SK-N-SH (cell line): ENCODE measurements around the gene DLG2. TPM values are rescaled to one million over a fixed set of nuclear protein-coding genes. Genes with fewer than 3 reads are reported as not detected.

Source experiments
- CTCF ChIA-PET: fragments of 300-600, 350-600 bp; formaldehyde crosslinking; extraction: SDS; loops from one replicate; lab custom pipeline; 2021; lab: Yijun Ruan, JAX
- POLR2A ChIA-PET: fragments of 350-600 bp; sonication (Branson Sonifier 250); formaldehyde crosslinking; extraction: SDS; loops from one replicate; lab custom pipeline; 2020; ENCODE audit warnings: antibody characterized with exemption, inconsistent platforms; lab: Yijun Ruan, JAX
- DNase-seq: peaks from one replicate; pipeline ENCODE4 v3.0.0; 2012
- H2AFZ ChIP-seq: fragments of 200-600 bp; sonication (generic); 2 replicates; pipeline ENCODE4 v1.8.1; 2016; ENCODE audit warnings: antibody characterized with exemption, mild to moderate bottlenecking, low read depth
- H3F3A ChIP-seq: fragments of 200-600 bp; sonication (generic); replicated peaks from 2 replicates; pipeline ENCODE3; 2016; ENCODE audit warnings: antibody characterized with exemption, mild to moderate bottlenecking; ENCODE audit not compliant: insufficient read depth
- H3K27ac ChIP-seq, 2 experiments: fragments of 200-500 bp in 1 of 2; fragments of 200-600 bp in 1 of 2; sonication (Bioruptor generic) in 1 of 2; sonication (generic), shearing (Covaris generic) in 1 of 2; 2 replicates each; pipeline versions ENCODE4 v1.5.1 to v1.6.1; 2014 to 2016; ENCODE audit warnings: low read depth in 2 of 2, inconsistent platforms in 1 of 2, low read length in 1 of 2, mild to moderate bottlenecking in 1 of 2, mixed read lengths in 1 of 2
- H3K27me3 ChIP-seq: fragments of 200-600 bp; sonication (generic), shearing (Covaris generic); 2 replicates; pipeline ENCODE4 v1.6.1; 2016; ENCODE audit warnings: mixed run types; ENCODE audit not compliant: insufficient read depth
- H3K36me3 ChIP-seq, 2 experiments: fragments of 200-500 bp in 1 of 2; fragments of 200-600 bp in 1 of 2; sonication (Bioruptor generic) in 1 of 2; sonication (generic) in 1 of 2; replicated peaks in 1 of 2; 2 replicates each; pipeline versions ENCODE3 to v1.5.1; 2014 to 2016; ENCODE audit warnings: low read length in 1 of 2, mild to moderate bottlenecking in 1 of 2; ENCODE audit not compliant: insufficient read depth in 2 of 2, control insufficient read depth in 1 of 2
- H3K4me1 ChIP-seq, 2 experiments: fragments of 200-500 bp in 1 of 2; fragments of 200-600 bp in 1 of 2; sonication (Bioruptor generic) in 1 of 2; sonication (generic), shearing (Covaris generic) in 1 of 2; 2 replicates each; pipeline versions ENCODE4 v1.5.1 to v1.6.1; 2014 to 2016; ENCODE audit warnings: low read depth in 1 of 2, low read length in 1 of 2, mixed run types in 1 of 2; ENCODE audit not compliant: insufficient read depth in 2 of 2, control insufficient read depth in 1 of 2
- H3K4me2 ChIP-seq: fragments of 200-600 bp; sonication (generic), shearing (Covaris generic); 2 replicates; pipeline ENCODE4 v1.6.1; 2017; ENCODE audit warnings: mixed run types
- H3K4me3 ChIP-seq, 2 experiments: fragments of 200-500 bp in 1 of 2; fragments of 200-600 bp in 1 of 2; sonication (Bioruptor generic) in 1 of 2; sonication (generic), shearing (Covaris generic) in 1 of 2; 2 replicates each; pipeline versions ENCODE4 v1.5.1 to v1.8.1; 2014 to 2016; ENCODE audit warnings: low read depth in 2 of 2, inconsistent platforms in 1 of 2, low read length in 1 of 2, mild to moderate bottlenecking in 1 of 2, mixed read lengths in 1 of 2, moderate library complexity in 1 of 2
- H3K79me2 ChIP-seq: fragments of 200-600 bp; sonication (generic); 2 replicates; pipeline ENCODE4 v1.8.1; 2017; ENCODE audit warnings: mild to moderate bottlenecking; ENCODE audit not compliant: insufficient read depth
- H3K9ac ChIP-seq: fragments of 200-600 bp; sonication (generic); 2 replicates; pipeline ENCODE4 v1.6.1; 2017; ENCODE audit warnings: mixed run types
- H3K9me2 ChIP-seq: fragments of 200-600 bp; sonication (generic); 2 replicates; pipeline ENCODE4 v1.6.1; 2017; ENCODE audit warnings: mixed run types
- H3K9me3 ChIP-seq: fragments of 200-600 bp; sonication (generic); 2 replicates; pipeline ENCODE4 v1.6.1; 2017; ENCODE audit warnings: mixed run types, mild to moderate bottlenecking, moderate library complexity
- H4K20me1 ChIP-seq: fragments of 200-600 bp; sonication (generic); 2 replicates; pipeline ENCODE4 v1.6.1; 2017; ENCODE audit warnings: mild to moderate bottlenecking, mixed run types; ENCODE audit not compliant: insufficient read depth
- CHD2 ChIP-seq: fragments of 150-350 bp; IDR thresholded peaks from 2 replicates; pipeline ENCODE4 v1.6.1; 2018; ENCODE audit warnings: low read length; ENCODE audit not compliant: partially characterized antibody
- ELF1 ChIP-seq: IDR thresholded peaks from 2 replicates; pipeline ENCODE4 v1.4.0; 2012
- EP300 ChIP-seq, 2 experiments: IDR thresholded peaks; 2 replicates each; pipeline versions ENCODE4 v1.4.0 to v1.6.1; 2012; ENCODE audit warnings: borderline replicate concordance in 1 of 2, low read depth in 1 of 2, low read length in 1 of 2
- FOXJ3 ChIP-seq: sonication (generic); formaldehyde crosslinking; IDR thresholded peaks from 2 replicates; pipeline ENCODE4 v1.5.1; 2020; ENCODE audit warnings: mild to moderate bottlenecking, missing genetic modification reagents
- FOXM1 ChIP-seq: IDR thresholded peaks from 2 replicates; pipeline ENCODE4 v1.4.0; 2012; ENCODE audit warnings: low read depth, mild to moderate bottlenecking
- GATA2 ChIP-seq: sonication (generic); formaldehyde crosslinking; IDR thresholded peaks from 2 replicates; pipeline ENCODE4 v1.5.0; 2020; ENCODE audit warnings: mild to moderate bottlenecking, missing genetic modification reagents
- MEF2A ChIP-seq: IDR thresholded peaks from 2 replicates; pipeline ENCODE4 v1.4.0; 2012; ENCODE audit warnings: low read depth, borderline replicate concordance
- MXI1 ChIP-seq: IDR thresholded peaks from 2 replicates; pipeline ENCODE4 v1.6.1; 2012; ENCODE audit warnings: mild to moderate bottlenecking, low read depth, low read length, improper control_type of control experiment
- NFIC ChIP-seq: IDR thresholded peaks from 2 replicates; pipeline ENCODE4 v1.4.0; 2012; ENCODE audit warnings: borderline replicate concordance
- POLR2AphosphoS5 ChIP-seq: IDR thresholded peaks from 2 replicates; pipeline ENCODE4 v1.6.1; 2012; ENCODE audit warnings: low read depth, low read length
- RXRA ChIP-seq: IDR thresholded peaks from 2 replicates; pipeline ENCODE4 v1.4.0; 2012; ENCODE audit warnings: low read depth, mild to moderate bottlenecking, borderline replicate concordance
- SIN3A ChIP-seq: IDR thresholded peaks from 2 replicates; pipeline ENCODE4 v1.6.1; 2012; ENCODE audit warnings: low read depth, mild to moderate bottlenecking, low read length, moderate library complexity, borderline replicate concordance
- SMC3 ChIP-seq: IDR thresholded peaks from 2 replicates; pipeline ENCODE4 v1.6.1; 2012; ENCODE audit warnings: low read depth, low read length, improper control_type of control experiment
- TAF1 ChIP-seq: IDR thresholded peaks from 2 replicates; pipeline ENCODE4 v1.6.1; 2012; ENCODE audit warnings: low read depth, mild to moderate bottlenecking, low read length, moderate library complexity, borderline replicate concordance
- WGBS: methylation state at CpG from one replicate; pipeline ENCODE4 v1.1.6; 2017; ENCODE audit warnings: low lambda C conversion rate; 5-methylcytosine and 5-hydroxymethylcytosine counted together
- polyA plus RNA-seq, 3 experiments: library from polyadenylated mRNA; depleted of rRNA; stranded (reverse); fragments of >200 nt; gene quantifications; 2 replicates each; pipeline ENCODE4 v1.2.3, GENCODE V29; 2012
- TF ChIP-seq, protein P1 (sequence below): IDR thresholded peaks from 2 replicates; pipeline ENCODE4 v1.4.0; 2012; ENCODE audit warnings: low read depth
- TF ChIP-seq, protein P2 (sequence below): IDR thresholded peaks from 2 replicates; pipeline ENCODE4 v1.6.1; 2012; ENCODE audit warnings: mild to moderate bottlenecking, low read depth, low read length, moderate library complexity
- TF ChIP-seq, protein P3 (sequence below): IDR thresholded peaks from 2 replicates; pipeline ENCODE4 v1.4.0; 2012; ENCODE audit warnings: low read depth, borderline replicate concordance
- TF ChIP-seq, protein P4 (sequence below): IDR thresholded peaks from 2 replicates; pipeline ENCODE4 v1.4.0; 2012; ENCODE audit warnings: low read depth, borderline replicate concordance
- TF ChIP-seq, protein P5 (sequence below): fragments of 150-350 bp; IDR thresholded peaks from 2 replicates; pipeline ENCODE4 v1.6.1; 2017; ENCODE audit warnings: antibody characterized with exemption, low read length, low read depth, borderline replicate concordance

The DLG2 gene
- polyA plus RNA-seq, 1 of the 3 experiments (the other 2 are of a cell fraction) = 0.21 TPM

DNA sequence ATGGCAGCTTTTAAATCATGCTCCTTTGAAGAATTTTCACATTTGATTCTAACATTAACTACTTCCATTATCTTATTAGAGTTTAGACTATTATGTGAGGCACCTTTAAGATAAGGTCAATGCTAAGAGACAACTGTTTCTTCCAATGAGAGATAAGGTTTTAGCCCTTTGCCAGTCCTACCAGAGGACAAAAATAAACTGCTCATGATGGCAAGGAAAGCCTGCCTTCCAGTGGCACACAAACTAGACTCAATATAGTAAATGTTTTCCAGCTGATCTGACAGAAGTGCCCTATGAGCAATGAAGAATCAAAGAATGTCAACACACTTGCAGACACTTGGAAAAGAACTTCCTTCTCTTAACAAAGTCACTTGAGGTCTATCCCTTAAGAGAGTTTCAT lies 1188.6 kb downstream of the DLG2 start:
- no peaks in the 10 kb centered on the region for H3K79me2 ChIP-seq
- POLR2A ChIA-PET = no interaction called here
- CTCF ChIA-PET = no interaction called here

DNA sequence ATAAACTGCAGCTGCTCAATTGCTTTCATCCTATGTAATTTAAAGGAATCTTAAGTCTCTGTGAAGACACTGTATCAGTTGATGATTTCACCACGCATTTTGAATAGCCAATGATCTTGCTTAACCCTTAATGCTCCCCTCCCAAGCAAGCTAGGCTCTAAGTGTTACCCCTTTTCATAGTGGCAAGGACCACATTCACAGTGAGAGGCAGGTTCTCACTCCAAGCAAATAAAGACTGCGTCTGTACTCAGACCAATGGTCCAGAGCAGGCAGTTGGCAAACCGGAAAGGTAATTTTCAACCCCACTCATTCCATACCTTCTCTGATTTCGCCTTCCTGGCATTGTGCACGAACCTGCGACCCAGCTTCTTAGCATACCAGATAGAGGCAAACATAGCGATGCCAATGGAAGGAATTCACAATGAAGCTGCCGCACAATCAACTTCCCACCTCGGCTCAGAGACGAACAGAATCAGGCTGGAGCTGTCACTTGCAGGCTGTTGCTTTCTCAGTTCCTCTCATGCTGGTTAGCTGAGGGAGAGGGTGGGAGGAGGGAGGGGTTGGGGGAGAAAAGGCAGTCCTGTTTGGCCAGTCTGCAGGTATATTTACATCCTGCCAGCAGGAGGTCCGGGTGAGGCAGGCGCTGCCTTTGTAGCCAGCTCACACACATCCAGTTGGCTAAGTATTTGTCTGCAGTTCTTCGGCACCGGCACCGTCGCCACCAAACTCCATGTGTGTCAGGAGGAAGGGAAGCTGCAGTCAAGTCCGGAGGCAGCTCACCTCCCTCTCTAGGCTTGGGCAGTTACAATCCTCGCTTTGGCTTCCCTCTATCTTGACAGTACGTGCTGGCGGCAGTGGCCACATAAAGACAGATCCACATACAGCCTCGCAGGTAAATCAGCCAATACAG lies 1189.8 kb downstream of the DLG2 start:
- H3K4me2 ChIP-seq = no peak overlapping the region
- no peaks in the 10 kb centered on the region for H3K27me3 ChIP-seq
- no peaks in the 10 kb centered on the region for H3K9me2 ChIP-seq
- CTCF ChIA-PET = interaction anchor here (0.6 to 1.5 kb wide), 4 partner anchors 23 to 601 kb away, joined by 3 to 4 read pairs (median 3); no protein-coding TSS in a partner anchor
- POLR2A ChIA-PET = no interaction called here
- H3K9ac ChIP-seq = no peak overlapping the region
- H4K20me1 ChIP-seq = no peaks in the 10 kb centered on the region
- H3F3A ChIP-seq = no peaks in the 10 kb centered on the region
- no peaks in the 10 kb centered on the region for H3K36me3 ChIP-seq
- no peaks in the 10 kb centered on the region for H3K4me1 ChIP-seq
- no peak overlapping the region for H3K27ac ChIP-seq
- no peak overlapping the region for H2AFZ ChIP-seq
- 64% methylated on average over 16 of the region's 21 CpGs for WGBS
- H3K4me3 ChIP-seq = no peak overlapping the region
- no peaks in the 10 kb centered on the region for H3K9me3 ChIP-seq
- no peaks in the 10 kb centered on the region for H3K79me2 ChIP-seq
- DNase-seq = no peak
- TF ChIP-seq FOXJ3 (CRISPR knock-in tag) = no peak
- TF ChIP-seq RXRA = no peak
- no peak for TF ChIP-seq FOXM1
- no peak for TF ChIP-seq TAF1
- TF ChIP-seq SIN3A = no peak
- no peak for TF ChIP-seq EP300 (IDR thresholded peaks at IDR 0.05; ENCODE audit: borderline replicate concordance in 1 of 2, low read depth in 1 of 2, low read length in 1 of 2)
- TF ChIP-seq, protein P1, sequence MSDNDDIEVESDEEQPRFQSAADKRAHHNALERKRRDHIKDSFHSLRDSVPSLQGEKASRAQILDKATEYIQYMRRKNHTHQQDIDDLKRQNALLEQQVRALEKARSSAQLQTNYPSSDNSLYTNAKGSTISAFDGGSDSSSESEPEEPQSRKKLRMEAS = no peak
- TF ChIP-seq, protein P2, sequence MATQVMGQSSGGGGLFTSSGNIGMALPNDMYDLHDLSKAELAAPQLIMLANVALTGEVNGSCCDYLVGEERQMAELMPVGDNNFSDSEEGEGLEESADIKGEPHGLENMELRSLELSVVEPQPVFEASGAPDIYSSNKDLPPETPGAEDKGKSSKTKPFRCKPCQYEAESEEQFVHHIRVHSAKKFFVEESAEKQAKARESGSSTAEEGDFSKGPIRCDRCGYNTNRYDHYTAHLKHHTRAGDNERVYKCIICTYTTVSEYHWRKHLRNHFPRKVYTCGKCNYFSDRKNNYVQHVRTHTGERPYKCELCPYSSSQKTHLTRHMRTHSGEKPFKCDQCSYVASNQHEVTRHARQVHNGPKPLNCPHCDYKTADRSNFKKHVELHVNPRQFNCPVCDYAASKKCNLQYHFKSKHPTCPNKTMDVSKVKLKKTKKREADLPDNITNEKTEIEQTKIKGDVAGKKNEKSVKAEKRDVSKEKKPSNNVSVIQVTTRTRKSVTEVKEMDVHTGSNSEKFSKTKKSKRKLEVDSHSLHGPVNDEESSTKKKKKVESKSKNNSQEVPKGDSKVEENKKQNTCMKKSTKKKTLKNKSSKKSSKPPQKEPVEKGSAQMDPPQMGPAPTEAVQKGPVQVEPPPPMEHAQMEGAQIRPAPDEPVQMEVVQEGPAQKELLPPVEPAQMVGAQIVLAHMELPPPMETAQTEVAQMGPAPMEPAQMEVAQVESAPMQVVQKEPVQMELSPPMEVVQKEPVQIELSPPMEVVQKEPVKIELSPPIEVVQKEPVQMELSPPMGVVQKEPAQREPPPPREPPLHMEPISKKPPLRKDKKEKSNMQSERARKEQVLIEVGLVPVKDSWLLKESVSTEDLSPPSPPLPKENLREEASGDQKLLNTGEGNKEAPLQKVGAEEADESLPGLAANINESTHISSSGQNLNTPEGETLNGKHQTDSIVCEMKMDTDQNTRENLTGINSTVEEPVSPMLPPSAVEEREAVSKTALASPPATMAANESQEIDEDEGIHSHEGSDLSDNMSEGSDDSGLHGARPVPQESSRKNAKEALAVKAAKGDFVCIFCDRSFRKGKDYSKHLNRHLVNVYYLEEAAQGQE = no peak
- TF ChIP-seq, protein P3, sequence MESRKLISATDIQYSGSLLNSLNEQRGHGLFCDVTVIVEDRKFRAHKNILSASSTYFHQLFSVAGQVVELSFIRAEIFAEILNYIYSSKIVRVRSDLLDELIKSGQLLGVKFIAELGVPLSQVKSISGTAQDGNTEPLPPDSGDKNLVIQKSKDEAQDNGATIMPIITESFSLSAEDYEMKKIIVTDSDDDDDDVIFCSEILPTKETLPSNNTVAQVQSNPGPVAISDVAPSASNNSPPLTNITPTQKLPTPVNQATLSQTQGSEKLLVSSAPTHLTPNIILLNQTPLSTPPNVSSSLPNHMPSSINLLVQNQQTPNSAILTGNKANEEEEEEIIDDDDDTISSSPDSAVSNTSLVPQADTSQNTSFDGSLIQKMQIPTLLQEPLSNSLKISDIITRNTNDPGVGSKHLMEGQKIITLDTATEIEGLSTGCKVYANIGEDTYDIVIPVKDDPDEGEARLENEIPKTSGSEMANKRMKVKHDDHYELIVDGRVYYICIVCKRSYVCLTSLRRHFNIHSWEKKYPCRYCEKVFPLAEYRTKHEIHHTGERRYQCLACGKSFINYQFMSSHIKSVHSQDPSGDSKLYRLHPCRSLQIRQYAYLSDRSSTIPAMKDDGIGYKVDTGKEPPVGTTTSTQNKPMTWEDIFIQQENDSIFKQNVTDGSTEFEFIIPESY = no peak
- no peak for TF ChIP-seq GATA2 (CRISPR knock-in tag)
- no peak for TF ChIP-seq POLR2AphosphoS5
- no peak for TF ChIP-seq ELF1
- TF ChIP-seq, protein P4, sequence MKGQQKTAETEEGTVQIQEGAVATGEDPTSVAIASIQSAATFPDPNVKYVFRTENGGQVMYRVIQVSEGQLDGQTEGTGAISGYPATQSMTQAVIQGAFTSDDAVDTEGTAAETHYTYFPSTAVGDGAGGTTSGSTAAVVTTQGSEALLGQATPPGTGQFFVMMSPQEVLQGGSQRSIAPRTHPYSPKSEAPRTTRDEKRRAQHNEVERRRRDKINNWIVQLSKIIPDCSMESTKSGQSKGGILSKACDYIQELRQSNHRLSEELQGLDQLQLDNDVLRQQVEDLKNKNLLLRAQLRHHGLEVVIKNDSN = no peak
- no peak for TF ChIP-seq MEF2A

More for the DNA sequence above, 1188.6 kb downstream of the DLG2 start:
- no peaks in the 10 kb centered on the region for H3K9me3 ChIP-seq
- H3F3A ChIP-seq = peaks cover 1% of the 10 kb centered on the region
- no peak overlapping the region for H3K4me2 ChIP-seq
- no peaks in the 10 kb centered on the region for H3K9me2 ChIP-seq
- H2AFZ ChIP-seq = no peak overlapping the region
- no peak overlapping the region for H3K27ac ChIP-seq
- H3K4me1 ChIP-seq = no peaks in the 10 kb centered on the region
- DNase-seq = no peak
- H3K36me3 ChIP-seq = no peaks in the 10 kb centered on the region
- no peaks in the 10 kb centered on the region for H4K20me1 ChIP-seq
- no peak for TF ChIP-seq POLR2AphosphoS5
- no peak for TF ChIP-seq NFIC
- TF ChIP-seq FOXJ3 (CRISPR knock-in tag) = no peak
- no peak for TF ChIP-seq MXI1
- TF ChIP-seq, protein P5, sequence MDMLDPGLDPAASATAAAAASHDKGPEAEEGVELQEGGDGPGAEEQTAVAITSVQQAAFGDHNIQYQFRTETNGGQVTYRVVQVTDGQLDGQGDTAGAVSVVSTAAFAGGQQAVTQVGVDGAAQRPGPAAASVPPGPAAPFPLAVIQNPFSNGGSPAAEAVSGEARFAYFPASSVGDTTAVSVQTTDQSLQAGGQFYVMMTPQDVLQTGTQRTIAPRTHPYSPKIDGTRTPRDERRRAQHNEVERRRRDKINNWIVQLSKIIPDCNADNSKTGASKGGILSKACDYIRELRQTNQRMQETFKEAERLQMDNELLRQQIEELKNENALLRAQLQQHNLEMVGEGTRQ = no peak
- no peak for TF ChIP-seq SMC3
- no peak for TF ChIP-seq FOXM1
- TF ChIP-seq CHD2 = no peak
- H3K27me3 ChIP-seq = no peaks in the 10 kb centered on the region
- no peak overlapping the region for H3K9ac ChIP-seq
- H3K4me3 ChIP-seq = no peak overlapping the region
